Measurements from ENCODE around the gene SLC35E2B.
"Not testable (repeated sequence)": the region's sequence is repeated elsewhere in the genome, so short reads cannot be mapped to it uniquely, and the experiment has no call there.

GRCh38 chr1:1726088-1726487, 33.5 kb upstream of the SLC35E2B start:
- not testable (repeated sequence) for TF ChIP-seq CTCF (IDR thresholded peaks at IDR 0.05; ENCODE audit: low read depth, low read length, missing input control); RAD21 (IDR thresholded peaks at IDR 0.05); MAX (IDR thresholded peaks at IDR 0.05); ATF3 (IDR thresholded peaks at IDR 0.05); JUND (IDR thresholded peaks at IDR 0.05); YY1 (IDR thresholded peaks at IDR 0.05); ZBTB33 (IDR thresholded peaks at IDR 0.05); GABPA (IDR thresholded peaks at IDR 0.05 in 1 of 2, conservative IDR thresholded peaks at IDR 0.05 in 1 of 2)

Measured in liver (tissue), 3 donors.